ENCODE results near the gene NT5DC3.

- TF ChIP-seq CTCF (conservative IDR thresholded peaks at IDR 0.05; ENCODE audit: low read length) (no peak), EZH2phosphoT487 (IDR thresholded peaks at IDR 0.05; ENCODE audit: borderline replicate concordance, low read depth, low read length) (no peak)
These were observed 28.2 kb downstream of the NT5DC3 start for GRCh38 chr12:103812789-103813188.

Measured in OCI-LY7 (cell line).